Endothelial cell of umbilical vein (primary cell): ENCODE data around the gene LRCH1. TPM values are rescaled to one million over a fixed set of nuclear protein-coding genes. Genes with fewer than 3 reads are reported as not detected.

Source experiments
- BruUV-seq: library from RNA; stranded (reverse); fragments of 400-500 nt; replicated peaks from 2 replicates; lab custom pipeline; 2021; lab: Mats Ljungman, UMichigan
- CTCF ChIA-PET: fragments of 300-600, 350-600 bp; sonication (Branson Sonifier 250); formaldehyde crosslinking; loops from one replicate; lab custom pipeline; 2021; ENCODE audit warnings: antibody characterized with exemption, inconsistent platforms; lab: Charles Lee
- POLR2A ChIA-PET: fragments of 300-600, 350-600 bp; sonication (Branson Sonifier 250); formaldehyde crosslinking; loops from one replicate; lab custom pipeline; 2021; ENCODE audit warnings: antibody characterized with exemption, inconsistent platforms; lab: Charles Lee
- DNase-seq: peaks from one replicate; pipeline ENCODE4 v3.0.0-alpha.2; 2011; ENCODE audit warnings: low read depth, low spot score
- FAIRE-seq: peaks from 2 replicates; lab custom pipeline; 2011; peaks lifted over from hg19 to GRCh38; lab: Jason Lieb, UNC
- H2AFZ ChIP-seq: 2 replicates; pipeline ENCODE4 v1.6.0; 2012; ENCODE audit warnings: low read depth, low read length, control low read depth, inconsistent platforms
- H3K27ac ChIP-seq: 2 replicates; pipeline ENCODE4 v1.5.1; 2011; ENCODE audit warnings: low read depth, mild to moderate bottlenecking, control low read depth, low read length, moderate library complexity; ENCODE audit not compliant: insufficient read depth
- H3K27me3 ChIP-seq, 2 experiments: 2 replicates each; pipeline versions ENCODE4 v1.6.0 to v1.6.1; 2011; ENCODE audit warnings: low read length in 2 of 2, mixed read lengths in 1 of 2; ENCODE audit not compliant: control insufficient read depth in 2 of 2, insufficient read depth in 2 of 2
- H3K36me3 ChIP-seq, 2 experiments: 2 replicates in 1 of 2; 3 replicates in 1 of 2; pipeline ENCODE4 v1.5.1; 2011; ENCODE audit warnings: low read length in 2 of 2, mild to moderate bottlenecking in 1 of 2, moderate library complexity in 1 of 2; ENCODE audit not compliant: control insufficient read depth in 2 of 2, insufficient read depth in 2 of 2; ENCODE audit errors: extremely low read depth in 1 of 2
- H3K4me1 ChIP-seq: 3 replicates; pipeline ENCODE4 v1.5.1; 2011; ENCODE audit warnings: mild to moderate bottlenecking, low read length; ENCODE audit not compliant: control insufficient read depth, insufficient read depth; ENCODE audit errors: extremely low read depth
- H3K4me2 ChIP-seq: 2 replicates; pipeline ENCODE4 v1.6.1; 2011; ENCODE audit warnings: low read length, control low read depth, mixed read lengths; ENCODE audit not compliant: insufficient read depth
- H3K4me3 ChIP-seq, 3 experiments: fragments of 200-600 bp in 1 of 3; sonication (generic), shearing (Covaris generic) in 1 of 3; replicated peaks in 1 of 3; 2 replicates each; pipeline ENCODE4 v1.5.1; 2011 to 2016; ENCODE audit warnings: control low read depth in 3 of 3, low read length in 3 of 3, mild to moderate bottlenecking in 2 of 3, inconsistent platforms in 1 of 3, low read depth in 1 of 3, moderate library complexity in 1 of 3; ENCODE audit not compliant: insufficient read depth in 1 of 3
- H3K79me2 ChIP-seq: 2 replicates; pipeline ENCODE4 v1.6.0; 2012; ENCODE audit warnings: low read length, inconsistent platforms; ENCODE audit not compliant: control insufficient read depth, insufficient read depth
- H3K9ac ChIP-seq: replicated peaks from 2 replicates; pipeline ENCODE3; 2011; ENCODE audit warnings: low read length, control low read depth; ENCODE audit not compliant: insufficient read depth; ENCODE audit errors: extremely low read depth
- H3K9me1 ChIP-seq: replicated peaks from 3 replicates; pipeline ENCODE4 v1.6.0; 2011; ENCODE audit warnings: mild to moderate bottlenecking, low read length; ENCODE audit not compliant: control insufficient read depth, insufficient read depth; ENCODE audit errors: extremely low read depth
- H3K9me3 ChIP-seq: replicated peaks from 2 replicates; pipeline ENCODE4 v1.5.1; 2012; ENCODE audit warnings: low read length, inconsistent platforms; ENCODE audit not compliant: control insufficient read depth, insufficient read depth
- H4K20me1 ChIP-seq: replicated peaks from 2 replicates; pipeline ENCODE3; 2011; ENCODE audit warnings: mild to moderate bottlenecking, low read length; ENCODE audit not compliant: control insufficient read depth, insufficient read depth; ENCODE audit errors: extremely low read depth
- EZH2 ChIP-seq: IDR thresholded peaks from 2 replicates; pipeline ENCODE4 v1.6.1; 2012; ENCODE audit warnings: borderline replicate concordance, low read depth, mild to moderate bottlenecking, moderate library complexity, low read length, inconsistent platforms; ENCODE audit not compliant: severe bottlenecking
- FOS ChIP-seq: IDR thresholded peaks from 2 replicates; pipeline ENCODE4 v1.6.1; 2011; ENCODE audit warnings: mild to moderate bottlenecking, low read length, moderate library complexity, borderline replicate concordance; ENCODE audit not compliant: insufficient read depth
- GATA2 ChIP-seq: IDR thresholded peaks from 2 replicates; pipeline ENCODE4 v1.7.0; 2011; ENCODE audit warnings: low read depth, mild to moderate bottlenecking, moderate library complexity, mixed read lengths, low read length; ENCODE audit not compliant: insufficient read length, insufficient read depth
- JUN ChIP-seq: IDR thresholded peaks from 2 replicates; pipeline ENCODE4 v1.6.1; 2011; ENCODE audit warnings: borderline replicate concordance, low read depth; ENCODE audit not compliant: insufficient read length, insufficient read depth
- MYC ChIP-seq: IDR thresholded peaks from one replicate; pipeline ENCODE4 v1.6.1; 2011; ENCODE audit warnings: mild to moderate bottlenecking, low read depth, low read length
- POLR2A ChIP-seq: IDR thresholded peaks from 2 replicates; pipeline ENCODE4 v1.6.1; 2012; ENCODE audit warnings: low read depth, mild to moderate bottlenecking, control low read depth, low read length
- POLR2AphosphoS5 ChIP-seq: IDR thresholded peaks from 2 replicates; pipeline ENCODE4 v1.6.1; 2012; ENCODE audit warnings: low read depth, mild to moderate bottlenecking, control low read depth, low read length, moderate library complexity; ENCODE audit not compliant: insufficient read depth
- dilution Hi-C: fragments of 300-500 bp; cut with MboI; formaldehyde crosslinking; loops from one replicate; pipeline ENCODE4 v1.15.0; 2019; ENCODE audit warnings: low sequenced_read_pairs; ENCODE audit not compliant: extremely low pct_ligation_motif_present
- intact Hi-C: fragments of 100-400 bp; cut with micrococcal nuclease; formaldehyde crosslinking; loops from one replicate; pipeline ENCODE4 v1.10.0; 2022
- polyA plus RNA-seq, 4 experiments: library from polyadenylated mRNA; depleted of rRNA in 3 of 4; stranded (reverse) in 3 of 4; unstranded in 1 of 4; fragments of >200 nt; gene quantifications; 2 replicates each; pipeline versions ENCODE4 v1.2.1 to v1.2.3, GENCODE V29; 2011 to 2012; ENCODE audit warnings: missing spikeins in 1 of 4
- total RNA-seq: library from RNA; stranded (reverse); gene quantifications from 2 replicates; pipeline ENCODE4 v1.2.3, GENCODE V29; 2021
- TF ChIP-seq, protein P1 (sequence below), 2 donors: IDR thresholded peaks; 1 replicate in 1 of 2; 2 replicates in 1 of 2; pipeline ENCODE4 v1.5.1; 2011; ENCODE audit warnings: low read length in 2 of 2, mild to moderate bottlenecking in 2 of 2, moderate library complexity in 2 of 2, control low read depth in 1 of 2, inconsistent platforms in 1 of 2, low read depth in 1 of 2; ENCODE audit not compliant: insufficient read depth in 1 of 2; ENCODE audit errors: extremely low read depth in 1 of 2
- TF ChIP-seq, protein P2 (sequence below): IDR thresholded peaks from 2 replicates; pipeline ENCODE4 v1.6.1; 2011; ENCODE audit not compliant: insufficient read depth, insufficient read length

Gene LRCH1
- total and polyA plus RNA-seq, 2 donors (not counting 3 experiments of a cell fraction or from before 2014, with no cell fraction given), result 5.4 to 16.5 TPM

DNA sequence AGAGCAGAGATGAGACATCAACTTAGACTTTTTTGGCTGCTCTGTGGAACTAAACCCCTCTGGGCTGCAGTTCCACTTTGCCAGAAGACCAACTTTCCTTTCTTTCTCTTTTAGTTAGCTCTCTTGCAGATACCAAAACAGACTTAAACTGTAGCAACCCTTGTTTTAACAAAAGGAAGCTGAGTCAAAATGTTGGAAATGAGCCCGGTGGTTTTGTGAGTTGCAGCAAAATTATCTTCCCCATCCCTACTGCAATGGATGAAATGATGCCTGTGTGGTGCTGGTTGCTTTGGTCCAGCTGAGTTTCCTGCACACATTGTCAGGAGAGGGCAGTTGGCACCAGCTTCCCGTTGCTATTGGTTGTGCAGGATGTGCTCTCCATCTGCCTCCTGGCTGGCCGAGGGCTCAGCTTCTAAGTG, 115.3 kb downstream of the LRCH1 start:
- ChIA-PET POLR2A (interaction anchor here (1.1 kb wide), 1 partner anchor 16 kb away, joined by 3 read pairs; no protein-coding TSS in a partner anchor), CTCF (interaction anchor here (0.9 to 2.3 kb wide), 5 partner anchors 11 to 117 kb away, joined by 4 to 12 read pairs (median 7); no protein-coding TSS in a partner anchor)
- no peaks in the 10 kb centered on the region for H3K36me3 ChIP-seq
- H3K79me2 ChIP-seq, result peaks cover 12% of the 10 kb centered on the region
- no peak overlapping the region for H2AFZ ChIP-seq
- TF ChIP-seq, protein P1, sequence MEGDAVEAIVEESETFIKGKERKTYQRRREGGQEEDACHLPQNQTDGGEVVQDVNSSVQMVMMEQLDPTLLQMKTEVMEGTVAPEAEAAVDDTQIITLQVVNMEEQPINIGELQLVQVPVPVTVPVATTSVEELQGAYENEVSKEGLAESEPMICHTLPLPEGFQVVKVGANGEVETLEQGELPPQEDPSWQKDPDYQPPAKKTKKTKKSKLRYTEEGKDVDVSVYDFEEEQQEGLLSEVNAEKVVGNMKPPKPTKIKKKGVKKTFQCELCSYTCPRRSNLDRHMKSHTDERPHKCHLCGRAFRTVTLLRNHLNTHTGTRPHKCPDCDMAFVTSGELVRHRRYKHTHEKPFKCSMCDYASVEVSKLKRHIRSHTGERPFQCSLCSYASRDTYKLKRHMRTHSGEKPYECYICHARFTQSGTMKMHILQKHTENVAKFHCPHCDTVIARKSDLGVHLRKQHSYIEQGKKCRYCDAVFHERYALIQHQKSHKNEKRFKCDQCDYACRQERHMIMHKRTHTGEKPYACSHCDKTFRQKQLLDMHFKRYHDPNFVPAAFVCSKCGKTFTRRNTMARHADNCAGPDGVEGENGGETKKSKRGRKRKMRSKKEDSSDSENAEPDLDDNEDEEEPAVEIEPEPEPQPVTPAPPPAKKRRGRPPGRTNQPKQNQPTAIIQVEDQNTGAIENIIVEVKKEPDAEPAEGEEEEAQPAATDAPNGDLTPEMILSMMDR (IDR thresholded peaks at IDR 0.05; ENCODE audit: extremely low read depth in 1 of 2, insufficient read depth in 1 of 2, low read depth in 1 of 2, low read length in 2 of 2), result no peak
- TF ChIP-seq POLR2AphosphoS5 (peak; percentile 36), FOS (peak; percentile 18), EZH2 (no peak), JUN (peak; percentile 28), POLR2A (no peak), MYC (no peak), GATA2 (peak; percentile 36)
- TF ChIP-seq, protein P2, sequence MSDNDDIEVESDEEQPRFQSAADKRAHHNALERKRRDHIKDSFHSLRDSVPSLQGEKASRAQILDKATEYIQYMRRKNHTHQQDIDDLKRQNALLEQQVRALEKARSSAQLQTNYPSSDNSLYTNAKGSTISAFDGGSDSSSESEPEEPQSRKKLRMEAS, result no peak
- H3K4me1 ChIP-seq, result peaks cover 38% of the 10 kb centered on the region
- no peak overlapping the region for H3K9ac ChIP-seq
- no peak overlapping the region for H3K4me3 ChIP-seq
- H3K9me3 ChIP-seq, result no peaks in the 10 kb centered on the region
- dilution Hi-C loops, result no loop called here
- peak; percentile 89 for DNase-seq
- H3K9me1 ChIP-seq, result no peaks in the 10 kb centered on the region
- peak overlapping the region; percentile 13 for H3K27ac ChIP-seq
- FAIRE-seq, result peak; percentile 90
- no peaks in the 10 kb centered on the region for H4K20me1 ChIP-seq
- no peaks in the 10 kb centered on the region for H3K27me3 ChIP-seq
- BruUV-seq, result no TSS peak
- intact Hi-C loops, result loop anchor here (1.0 to 2.0 kb wide), 4 partner anchors 14 to 117 kb away; no protein-coding TSS in a partner anchor
- peak overlapping the region; percentile 39 for H3K4me2 ChIP-seq
